ENCODE data around the gene SMG6. TPM values are rescaled to one million over a fixed set of nuclear protein-coding genes. Genes with fewer than 3 reads are reported as not detected.
A peak's percentile ranks its signal among the peaks of the same experiment; 100 is the strongest.

Gene SMG6
- total and polyA plus RNA-seq, 2 of the 13 experiments (the other 11 are each of a cell fraction or from before 2014, with no cell fraction given), result 4.6 to 14.6 TPM

DNA sequence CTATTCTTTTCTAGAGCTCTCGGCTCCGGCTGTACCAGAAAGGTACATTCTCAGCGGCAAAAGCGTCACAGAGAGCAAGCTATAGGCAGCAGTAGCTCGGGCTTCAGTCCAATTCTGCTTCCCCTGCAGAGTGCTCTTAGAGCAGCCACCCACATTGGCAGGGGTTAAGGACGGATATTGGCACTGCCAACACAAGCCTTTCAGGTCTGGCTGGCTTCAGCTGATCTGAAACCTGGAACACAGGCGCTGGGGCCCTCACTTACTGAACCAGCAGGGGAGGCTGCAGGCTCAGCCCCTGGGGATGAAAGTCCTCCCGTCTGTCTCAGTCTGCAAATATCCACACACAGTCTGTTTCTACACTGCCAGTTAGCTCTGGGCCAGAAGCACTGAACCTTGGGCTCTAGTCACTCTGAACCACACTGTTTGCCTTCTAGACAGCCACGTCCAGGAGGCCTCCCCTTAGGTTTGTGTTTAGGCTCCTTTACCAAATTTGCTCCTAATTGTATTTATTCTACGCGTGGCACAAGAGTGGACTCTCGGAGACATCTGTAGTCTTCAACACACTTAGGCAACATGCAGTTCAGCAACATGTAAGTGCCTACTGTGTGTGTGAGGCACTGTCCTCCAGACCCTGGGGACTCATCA, 208.6 kb downstream of the SMG6 start:
- Histone ChIP-seq H3K4me3 (replicated peaks in 1 of 3; ENCODE audit: insufficient read depth in 1 of 3, low read depth in 2 of 3, low read length in 3 of 3) (peak overlapping the region in 1 of 3 experiments; percentile 14; a peak in 1 of 6 replicates), H3K79me2 (ENCODE audit: insufficient read depth, low read length) (no peaks in the 10 kb centered on the region), H3K4me1 (ENCODE audit: insufficient read depth, low read length) (peaks cover 39% of the 10 kb centered on the region), H3K9ac (ENCODE audit: insufficient read depth, low read depth, low read length) (peak overlapping the region; percentile 48), H3K27ac (ENCODE audit: extremely low read length, insufficient read depth, low read length) (peak overlapping the region; percentile 81), H3K27me3 (ENCODE audit: control insufficient read depth in 1 of 2, insufficient read depth in 2 of 2, low read length in 2 of 2) (no peaks in the 10 kb centered on the region), H2AFZ (ENCODE audit: low read length) (no peak overlapping the region), H3K36me3 (replicated peaks in 1 of 2; ENCODE audit: control insufficient read depth in 1 of 2, insufficient read depth in 2 of 2, low read length in 2 of 2) (peaks cover 0 to 11% of the 10 kb centered on the region in 2 experiments; a peak in 1 of 5 replicates), H3K4me2 (ENCODE audit: low read depth, low read length) (peak overlapping the region; percentile 58), H4K20me1 (ENCODE audit: insufficient read depth, low read length) (no peaks in the 10 kb centered on the region), H3K9me3 (ENCODE audit: low read length) (no peaks in the 10 kb centered on the region)
- DNase-seq (ENCODE audit: low spot score) (peak; percentile 92), FAIRE-seq (peak; percentile 97), ATAC-seq (peak; percentile 100)
- CTCF ChIA-PET (ENCODE audit: low intra/inter-chr PET ratio, low total read pairs), result interaction anchor here (1.6 to 2.2 kb wide), 2 partner anchors 137 to 150 kb away, joined by 4 to 26 read pairs; no protein-coding TSS in a partner anchor
- 36% methylated on average over 9 of the region's 12 CpGs for WGBS (ENCODE audit: low lambda C conversion rate)
- BruUV-seq (replicated peaks), result no TSS peak
- in situ Hi-C loops (cut with HindIII; ENCODE audit: extremely low pct_ligation_motif_present, low pct_unique_long_range_greater_than_20kb), result loop anchor here (5.0 kb wide), 1 partner anchor 147 kb away; no protein-coding TSS in a partner anchor
- intact Hi-C loops (cut with micrococcal nuclease; ENCODE audit: unreplicated experiment), result loop anchor here (1.0 to 5.0 kb wide), 3 partner anchors 62 to 149 kb away; no protein-coding TSS in a partner anchor
- POLR2A ChIA-PET, result interaction anchor here (1.2 kb wide), 1 partner anchor 150 kb away, joined by 7 read pairs; no protein-coding TSS in a partner anchor
- TF ChIP-seq MEIS1 (CRISPR knock-in tag; IDR thresholded peaks at IDR 0.05; ENCODE audit: borderline replicate concordance) (0 out of 2 replicates have a peak, but pooled peaks have one; percentile 23), ZNF782 (CRISPR knock-in tag; IDR thresholded peaks at IDR 0.05; ENCODE audit: borderline replicate concordance) (peak; percentile 76; the same call in 1 of the 2 replicates), ZNF234 (CRISPR knock-in tag; conservative IDR thresholded peaks at IDR 0.05) (no peak), MIXL1 (CRISPR knock-in tag; IDR thresholded peaks at IDR 0.05) (0 out of 2 replicates have a peak, but pooled peaks have one; percentile 42), MYPOP (CRISPR knock-in tag; IDR thresholded peaks at IDR 0.05) (peak; percentile 28; the same call in 1 of the 2 replicates), HNF4A (CRISPR knock-in tag; IDR thresholded peaks at IDR 0.05) (peak; percentile 91), ZNF772 (CRISPR knock-in tag; IDR thresholded peaks at IDR 0.05) (peak; percentile 29; the same call in 1 of the 2 replicates), FIP1L1 (IDR thresholded peaks at IDR 0.05; ENCODE audit: borderline replicate concordance, insufficient read depth, low read depth, low read length) (no peak), CCDC6 (CRISPR knock-in tag; IDR thresholded peaks at IDR 0.05) (peak; percentile 37; the same call in 1 of the 2 replicates), POGZ (CRISPR knock-in tag; IDR thresholded peaks at IDR 0.05) (peak; percentile 28; the same call in 1 of the 2 replicates), ZSCAN9 (CRISPR knock-in tag; IDR thresholded peaks at IDR 0.05; ENCODE audit: borderline replicate concordance) (peak; percentile 70; the same call in 1 of the 2 replicates), FOXA3 (CRISPR knock-in tag; IDR thresholded peaks at IDR 0.05) (peak; percentile 60), ZBED4 (CRISPR knock-in tag; IDR thresholded peaks at IDR 0.05; ENCODE audit: borderline replicate concordance) (peak; percentile 57; the same call in 1 of the 2 replicates), JUND (CRISPR knock-in tag; IDR thresholded peaks at IDR 0.05) (0 out of 2 replicates have a peak, but pooled peaks have one; percentile 27), CBFB (CRISPR knock-in tag; IDR thresholded peaks at IDR 0.05) (peak; percentile 33; the same call in 1 of the 2 replicates), PCBP1 (IDR thresholded peaks at IDR 0.05; ENCODE audit: borderline replicate concordance, low read depth, low read length) (no peak)
- TF ChIP-seq, protein P1, sequence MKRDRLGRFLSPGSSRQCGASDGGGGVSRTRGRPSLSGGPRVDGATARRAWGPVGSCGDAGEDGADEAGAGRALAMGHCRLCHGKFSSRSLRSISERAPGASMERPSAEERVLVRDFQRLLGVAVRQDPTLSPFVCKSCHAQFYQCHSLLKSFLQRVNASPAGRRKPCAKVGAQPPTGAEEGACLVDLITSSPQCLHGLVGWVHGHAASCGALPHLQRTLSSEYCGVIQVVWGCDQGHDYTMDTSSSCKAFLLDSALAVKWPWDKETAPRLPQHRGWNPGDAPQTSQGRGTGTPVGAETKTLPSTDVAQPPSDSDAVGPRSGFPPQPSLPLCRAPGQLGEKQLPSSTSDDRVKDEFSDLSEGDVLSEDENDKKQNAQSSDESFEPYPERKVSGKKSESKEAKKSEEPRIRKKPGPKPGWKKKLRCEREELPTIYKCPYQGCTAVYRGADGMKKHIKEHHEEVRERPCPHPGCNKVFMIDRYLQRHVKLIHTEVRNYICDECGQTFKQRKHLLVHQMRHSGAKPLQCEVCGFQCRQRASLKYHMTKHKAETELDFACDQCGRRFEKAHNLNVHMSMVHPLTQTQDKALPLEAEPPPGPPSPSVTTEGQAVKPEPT (CRISPR knock-in tag; IDR thresholded peaks at IDR 0.05; ENCODE audit: low read depth), result 0 out of 2 replicates have a peak, but pooled peaks have one; percentile 70

Measured in HepG2 (cell line).